HG03139 (cell line): Measurements from ENCODE around the gene PEX26.

ENCODE experiments used
- ATAC-seq: cut with Tn5 transposase; IDR thresholded peaks from one replicate; pipeline ENCODE4 v1.9.1; 2021; ENCODE audit not compliant: unreplicated experiment

Gene PEX26

DNA sequence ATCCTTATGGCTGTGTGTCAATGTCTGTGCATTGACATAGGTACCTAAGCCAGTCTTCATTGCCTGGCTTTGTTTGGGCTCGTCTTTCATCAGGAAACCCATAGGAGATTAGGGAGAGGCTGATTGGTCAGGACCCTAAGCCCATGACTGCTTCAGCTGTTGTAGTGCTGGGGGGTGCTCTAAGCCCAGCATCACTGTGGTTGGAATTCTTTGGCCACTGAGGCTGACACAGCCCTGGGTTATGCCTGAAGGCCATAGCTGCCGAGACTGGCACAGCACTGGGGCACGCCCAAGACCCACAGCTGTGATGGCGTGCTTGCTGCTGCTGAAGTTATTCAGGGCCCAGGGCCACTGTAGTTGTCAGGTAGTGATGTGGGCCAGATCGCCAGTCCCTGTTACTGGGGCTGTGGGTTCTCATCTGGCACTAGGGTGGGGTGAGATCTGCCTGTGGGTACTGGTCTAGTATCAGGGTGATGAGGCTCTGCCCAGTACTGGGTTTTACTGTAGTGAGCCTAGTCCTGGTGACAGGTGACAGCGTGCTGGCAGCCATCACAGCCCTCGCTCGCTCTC is 77.1 kb downstream of the PEX26 start:
- ATAC-seq = no peak
